8988T (cell line): ENCODE measurements around the gene CSF2.
"Not testable (repeated sequence)": the region's sequence is repeated elsewhere in the genome, so short reads cannot be mapped to it uniquely, and the experiment has no call there.

Source experiments
- DNase-seq: peaks from one replicate; pipeline ENCODE4 v3.0.0; 2011

CSF2 gene

GRCh38 chr5:132114150-132115121, 40.8 kb downstream of the CSF2 start:
- DNase-seq: no peak

GRCh38 chr5:132115375-132115774, 41.8 kb downstream of the CSF2 start:
- DNase-seq: no peak

GRCh38 chr5:132116072-132116471, 42.5 kb downstream of the CSF2 start:
- DNase-seq: no peak

DNA sequence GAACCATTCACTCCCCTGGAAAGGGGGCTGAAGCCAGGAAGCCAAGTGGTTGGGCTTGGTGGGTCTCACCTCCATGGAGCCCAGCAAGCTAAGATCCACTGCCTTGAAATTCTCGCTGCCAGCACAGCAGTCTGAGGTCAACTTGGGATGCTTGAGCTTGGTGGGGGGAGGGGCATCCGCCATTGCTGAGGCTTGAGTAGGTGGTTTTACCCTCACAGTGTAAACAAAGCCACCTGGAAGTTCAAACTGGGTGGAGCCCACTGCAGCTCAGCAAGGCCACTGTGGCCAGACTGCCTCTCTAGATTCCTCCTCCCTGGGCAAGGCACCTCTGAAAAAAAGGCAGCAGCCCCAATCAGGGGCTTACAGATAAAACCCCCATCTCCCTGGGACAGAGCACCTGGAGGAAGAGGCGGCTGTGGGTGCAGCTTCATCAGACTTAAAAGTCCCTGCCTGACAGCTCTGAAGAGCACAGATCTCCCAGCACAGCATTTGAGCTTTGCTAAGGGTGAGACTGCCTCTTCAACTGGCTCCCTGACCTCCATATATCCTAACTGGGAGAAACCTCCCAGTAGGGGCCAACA, 43.4 kb downstream of the CSF2 start:
- not testable (repeated sequence) for DNase-seq

DNA sequence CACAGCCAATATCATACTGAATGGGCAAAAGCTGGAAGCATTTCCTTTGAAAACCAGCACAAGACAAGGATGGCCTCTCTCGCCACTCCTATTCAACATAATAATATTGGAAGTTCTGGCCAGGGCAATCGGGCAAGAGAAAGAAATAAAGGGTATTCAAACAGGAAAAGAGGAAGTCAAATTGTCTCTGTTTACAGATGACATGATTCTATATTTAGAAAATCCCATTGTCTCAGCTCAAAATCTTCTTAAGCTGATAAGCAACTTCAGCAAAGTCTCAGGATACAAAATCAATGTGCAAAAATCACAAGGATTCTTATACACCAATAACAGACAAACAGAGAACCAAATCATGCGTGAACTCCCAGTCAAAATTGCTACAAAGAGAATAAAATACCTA, 47.1 kb downstream of the CSF2 start:
- not testable (repeated sequence) for DNase-seq

DNA sequence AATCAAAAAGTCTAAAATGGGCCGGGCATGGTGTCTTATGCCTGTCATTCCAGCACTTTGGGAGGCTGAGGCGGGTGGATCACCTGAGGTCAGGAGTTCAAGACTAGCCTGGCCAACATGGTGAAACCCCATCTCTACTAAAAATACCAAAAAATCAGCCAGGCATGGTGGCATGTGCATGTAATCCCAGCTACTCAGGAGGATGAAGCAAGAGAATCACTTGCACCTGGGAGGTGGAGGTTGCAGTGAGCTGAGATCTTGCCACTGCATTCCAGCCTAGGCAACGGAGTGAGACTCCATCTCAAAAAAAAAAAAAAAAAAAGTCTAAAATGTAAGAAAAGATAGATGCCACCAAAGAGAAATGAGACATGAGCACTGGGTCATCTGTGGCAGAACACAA, 49.4 kb downstream of the CSF2 start:
- not testable (repeated sequence) for DNase-seq

GRCh38 chr5:132123578-132123977, 50.0 kb downstream of the CSF2 start:
- not testable (repeated sequence) for DNase-seq
